ENCODE data around the gene BCL11B.

- no peak for TF ChIP-seq POLR2A (IDR thresholded peaks at IDR 0.05)
- TF ChIP-seq, protein P1, sequence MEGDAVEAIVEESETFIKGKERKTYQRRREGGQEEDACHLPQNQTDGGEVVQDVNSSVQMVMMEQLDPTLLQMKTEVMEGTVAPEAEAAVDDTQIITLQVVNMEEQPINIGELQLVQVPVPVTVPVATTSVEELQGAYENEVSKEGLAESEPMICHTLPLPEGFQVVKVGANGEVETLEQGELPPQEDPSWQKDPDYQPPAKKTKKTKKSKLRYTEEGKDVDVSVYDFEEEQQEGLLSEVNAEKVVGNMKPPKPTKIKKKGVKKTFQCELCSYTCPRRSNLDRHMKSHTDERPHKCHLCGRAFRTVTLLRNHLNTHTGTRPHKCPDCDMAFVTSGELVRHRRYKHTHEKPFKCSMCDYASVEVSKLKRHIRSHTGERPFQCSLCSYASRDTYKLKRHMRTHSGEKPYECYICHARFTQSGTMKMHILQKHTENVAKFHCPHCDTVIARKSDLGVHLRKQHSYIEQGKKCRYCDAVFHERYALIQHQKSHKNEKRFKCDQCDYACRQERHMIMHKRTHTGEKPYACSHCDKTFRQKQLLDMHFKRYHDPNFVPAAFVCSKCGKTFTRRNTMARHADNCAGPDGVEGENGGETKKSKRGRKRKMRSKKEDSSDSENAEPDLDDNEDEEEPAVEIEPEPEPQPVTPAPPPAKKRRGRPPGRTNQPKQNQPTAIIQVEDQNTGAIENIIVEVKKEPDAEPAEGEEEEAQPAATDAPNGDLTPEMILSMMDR (IDR thresholded peaks at IDR 0.05) = no peak
These were observed 144.3 kb downstream of the BCL11B start for GRCh38 chr14:99127651-99128167.

All from Peyer's patch (tissue), 4 donors.